Fibroblast of peridontal ligament (primary cell): ENCODE data around the gene PRKN.

Experiments used
- DNase-seq: peaks from one replicate; pipeline ENCODE4 v3.0.0-alpha.2; 2010; ENCODE audit errors: extremely low read depth

PRKN gene

DNA sequence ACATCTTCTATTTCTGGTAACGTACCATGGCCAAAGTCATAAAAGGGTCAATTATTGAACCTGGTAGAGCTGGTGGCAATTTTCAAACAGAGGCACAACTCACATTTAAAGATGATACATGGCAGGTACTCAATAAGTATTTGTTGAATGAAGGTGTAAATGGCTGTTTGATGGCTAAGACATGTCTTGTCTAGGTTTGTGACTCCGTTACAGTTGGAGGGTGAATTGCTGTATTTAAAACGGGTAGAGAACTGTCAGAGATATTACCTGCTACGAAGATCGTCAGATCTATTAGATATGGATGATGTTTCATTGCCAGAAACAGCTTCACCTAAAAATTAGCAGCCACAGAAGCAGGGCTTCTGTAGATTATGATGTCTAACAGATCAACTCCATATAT is 601.9 kb downstream of the PRKN start:
- DNase-seq, result no peak

DNA sequence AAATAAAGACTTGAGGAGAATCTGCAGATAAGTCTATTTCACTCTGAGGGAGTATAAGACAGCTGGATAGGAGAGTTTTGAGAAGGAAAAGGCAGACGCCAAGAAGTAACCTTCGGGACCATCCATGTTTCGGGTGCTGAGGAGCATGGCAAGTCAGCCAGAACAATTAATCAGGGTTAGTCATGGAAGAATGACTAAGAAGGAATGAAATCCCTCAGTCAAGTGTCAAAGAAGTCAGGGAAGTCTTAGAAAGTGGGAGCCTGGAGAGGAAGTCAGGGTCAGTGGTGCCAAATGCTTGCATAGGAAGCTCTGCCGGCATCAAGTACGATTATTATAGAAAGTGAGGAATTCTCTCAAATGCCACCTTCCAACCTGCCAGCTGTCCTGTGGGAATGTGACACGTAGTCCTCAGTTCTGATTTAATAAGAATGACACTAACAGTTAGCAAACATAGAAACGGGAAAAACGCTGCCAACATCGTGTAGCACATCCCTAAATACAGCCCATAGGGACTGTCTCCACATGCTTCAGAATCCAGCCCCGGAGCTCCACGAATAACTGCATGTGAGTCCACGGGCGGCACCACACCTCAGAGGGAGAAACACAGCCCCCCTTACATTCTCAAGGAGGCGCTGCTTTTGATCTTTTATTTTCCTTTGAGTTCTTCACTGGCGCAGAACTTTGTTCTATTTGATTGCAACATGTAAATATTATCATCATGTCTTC is 602.7 kb downstream of the PRKN start:
- DNase-seq, result no peak

DNA sequence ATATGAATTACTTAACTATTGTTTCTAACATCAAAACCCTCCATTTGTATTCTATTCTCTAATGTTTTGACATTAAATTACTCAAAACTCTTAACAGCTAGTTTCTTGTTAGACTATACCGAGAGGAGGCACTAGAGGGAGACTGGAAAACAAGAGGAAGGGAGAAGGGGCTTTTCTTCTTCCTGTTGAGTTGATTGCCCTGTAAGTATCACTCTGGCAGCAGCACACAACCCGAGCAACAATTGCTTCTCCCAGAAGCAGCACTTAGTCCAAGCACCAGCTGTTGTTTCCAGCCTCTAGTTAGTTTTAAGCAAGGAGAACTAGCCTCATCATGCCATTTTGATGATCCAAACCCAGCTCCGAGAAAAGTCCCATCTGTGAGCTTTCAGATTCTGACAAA is 603.8 kb downstream of the PRKN start:
- DNase-seq, result no peak

DNA sequence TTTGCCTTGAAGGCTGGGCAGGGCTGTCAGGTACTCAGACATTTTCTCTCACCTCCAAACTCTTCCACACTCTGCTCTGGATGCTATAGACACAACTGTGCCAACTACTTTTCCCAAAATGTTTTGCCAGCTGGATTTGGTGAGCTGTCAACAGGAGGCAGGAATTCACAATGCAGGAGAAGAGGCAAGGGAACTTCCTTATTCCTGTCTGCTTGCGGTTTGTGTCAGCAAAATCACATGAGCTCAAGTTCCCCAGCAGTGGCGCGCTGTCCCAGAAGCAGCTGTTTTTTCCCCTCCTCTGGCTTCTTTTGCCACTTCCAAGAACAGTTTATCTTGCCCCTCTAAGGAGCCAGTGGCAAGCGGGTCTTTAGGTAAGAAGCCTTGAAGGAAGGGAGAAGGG is 608.2 kb downstream of the PRKN start:
- no peak for DNase-seq

DNA sequence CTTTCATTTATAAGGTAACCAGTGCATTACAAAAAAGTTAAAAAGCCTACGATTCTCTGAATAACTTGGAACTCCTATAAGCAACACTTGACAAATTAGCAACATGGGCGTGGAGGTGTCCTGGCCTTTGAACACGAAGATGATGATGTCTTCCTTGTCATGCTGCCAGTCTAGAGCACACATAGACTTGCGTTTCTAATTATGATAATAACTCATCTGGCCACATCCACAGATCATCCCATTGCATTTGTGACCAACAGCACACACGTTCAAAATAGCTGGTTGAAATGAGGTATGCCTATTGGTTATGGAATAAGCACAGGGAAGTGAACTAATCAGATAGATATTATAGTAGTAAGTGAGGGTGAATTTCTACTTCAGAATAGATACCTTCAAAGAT is 608.9 kb downstream of the PRKN start:
- DNase-seq, result no peak

DNA sequence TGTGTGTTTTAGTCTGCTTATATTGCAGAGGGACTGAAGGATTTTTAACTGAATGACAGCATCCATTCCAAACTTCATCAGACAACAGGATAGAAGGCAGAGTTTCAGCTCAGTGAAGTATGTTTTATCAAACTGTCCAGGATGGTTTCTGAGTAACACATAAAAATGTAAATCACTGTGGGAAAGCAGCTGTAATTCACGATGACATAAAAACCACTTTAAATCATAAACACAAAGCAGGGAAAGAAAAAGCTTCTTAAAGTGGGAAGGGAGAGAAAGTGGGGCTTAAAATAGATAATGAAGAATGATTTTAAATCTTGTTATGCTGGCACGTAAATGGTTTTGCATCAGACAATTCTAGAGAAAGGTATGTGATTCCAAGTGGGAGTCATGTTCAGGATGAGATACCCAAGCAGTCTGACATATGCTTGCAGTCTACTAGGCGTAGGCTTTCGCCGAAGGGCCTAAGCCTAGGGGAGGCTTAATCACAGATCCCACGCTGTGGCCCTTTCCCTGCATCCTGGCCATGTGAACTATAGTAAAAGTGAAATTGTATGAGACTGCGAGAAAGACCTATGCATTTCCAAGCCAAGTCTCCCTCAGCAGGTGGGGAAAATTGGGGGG is 610.6 kb downstream of the PRKN start:
- no peak for DNase-seq

DNA sequence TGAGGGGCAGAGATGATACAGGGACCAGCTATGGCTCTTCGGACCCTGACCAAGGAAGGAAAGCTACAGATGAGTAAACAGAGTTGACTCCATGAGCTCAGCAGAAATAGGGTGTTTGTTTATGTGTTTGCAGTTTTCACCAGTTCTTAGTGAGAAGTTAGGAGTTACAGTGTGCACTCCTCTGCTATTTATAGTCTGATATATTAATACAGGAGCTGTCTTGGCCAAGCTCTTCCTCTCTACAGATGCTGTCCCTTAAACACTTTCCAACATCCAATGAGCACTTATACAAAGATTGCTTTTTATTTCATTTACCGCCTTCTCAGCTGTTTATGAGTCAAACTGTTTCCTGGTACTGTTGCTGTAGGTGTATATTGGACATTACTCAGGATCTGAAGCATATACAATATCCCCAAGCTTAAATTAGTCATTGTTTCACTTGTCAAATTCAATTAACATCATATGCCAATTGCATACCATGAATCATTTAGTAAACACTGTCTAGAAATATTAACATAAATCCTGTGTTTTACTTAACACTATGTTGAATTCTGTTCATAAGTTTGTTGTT is 618.0 kb downstream of the PRKN start:
- DNase-seq, result no peak

DNA sequence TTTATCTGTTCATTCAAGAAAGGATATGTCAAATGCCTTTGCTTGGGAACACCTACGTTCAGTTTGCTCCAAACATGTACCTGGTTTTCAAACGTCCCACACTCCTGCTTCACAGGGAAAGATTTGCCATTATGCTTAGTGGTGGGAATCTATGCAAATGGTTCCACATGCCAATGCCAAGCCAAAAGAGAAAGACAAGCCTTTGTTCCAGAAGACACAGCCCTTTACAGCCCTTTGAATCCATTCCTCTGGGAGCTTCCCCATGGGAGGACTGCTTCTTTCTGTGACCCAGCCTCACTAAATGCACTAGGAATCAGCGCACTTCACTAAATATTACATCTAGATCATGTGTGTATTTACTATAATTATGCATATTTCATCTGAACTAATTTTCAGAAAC is 619.5 kb downstream of the PRKN start:
- DNase-seq, result no peak

DNA sequence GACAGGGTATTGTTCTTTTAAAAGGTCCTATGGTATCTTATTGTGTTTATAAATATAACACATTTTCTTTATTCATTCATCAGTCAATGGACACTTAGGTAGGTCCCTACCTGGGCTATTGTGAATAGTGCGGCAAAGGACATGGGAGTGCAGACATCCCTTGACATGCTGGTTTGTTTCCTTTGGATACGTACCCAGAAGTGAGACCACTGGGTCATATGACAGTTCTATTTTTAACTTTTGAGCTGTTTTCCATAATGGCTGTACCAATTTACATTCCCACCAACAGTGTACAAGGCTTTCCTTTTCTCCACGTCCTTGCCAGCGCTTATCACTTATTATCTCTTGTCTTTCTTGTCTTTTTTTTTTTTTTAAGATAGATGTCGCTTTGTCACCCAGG is 627.5 kb downstream of the PRKN start:
- DNase-seq, result no peak

DNA sequence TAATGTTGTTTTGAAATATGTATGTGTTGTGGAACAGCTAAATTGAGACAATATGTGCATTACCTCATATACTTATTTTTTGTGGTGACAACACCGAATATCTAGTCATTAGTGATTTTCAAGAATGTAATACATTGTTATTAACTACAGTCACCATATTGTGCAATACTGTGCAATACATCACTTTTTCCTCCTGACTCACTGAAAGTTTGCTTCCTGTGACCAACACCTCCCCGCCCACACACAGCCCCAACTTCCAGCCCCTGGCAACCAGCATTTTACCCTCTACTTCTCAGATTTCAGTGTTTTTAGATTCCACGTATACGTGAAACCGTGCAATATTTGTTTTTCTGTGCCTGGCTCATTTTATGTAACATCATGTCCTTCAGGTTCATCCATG is 627.9 kb downstream of the PRKN start:
- DNase-seq, result peak; percentile 10

DNA sequence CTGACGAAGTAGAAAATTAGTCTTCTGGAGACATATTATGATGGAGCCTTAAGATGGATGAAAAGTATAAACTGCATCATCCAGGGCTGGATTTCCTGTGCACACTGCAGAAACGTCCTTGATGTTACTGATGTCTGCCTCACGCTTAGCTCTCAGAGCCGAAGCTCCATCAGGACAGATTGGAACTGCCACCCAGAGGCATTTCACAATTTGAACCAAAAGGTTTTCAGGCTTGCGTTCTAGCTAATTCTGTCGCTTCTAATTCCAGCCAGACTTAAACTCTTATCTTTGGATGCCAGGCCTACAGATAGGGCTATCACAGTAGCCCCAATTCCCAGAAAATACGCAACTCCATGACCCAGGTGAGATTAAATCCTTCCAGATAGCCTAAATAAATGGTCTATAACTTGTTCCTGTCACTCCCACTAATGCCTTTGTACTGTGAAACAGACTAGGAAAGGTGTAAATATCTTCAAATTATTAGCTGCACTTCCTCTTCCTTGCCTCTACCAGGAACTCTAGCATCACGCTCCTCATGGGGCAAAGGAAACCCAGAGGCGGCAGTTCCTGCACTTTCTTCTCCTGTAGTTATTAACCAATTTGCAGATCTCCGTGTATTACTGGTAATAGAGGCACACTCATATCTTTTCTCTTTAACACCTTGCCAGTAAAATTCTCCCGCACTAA is 634.6 kb downstream of the PRKN start:
- no peak for DNase-seq

DNA sequence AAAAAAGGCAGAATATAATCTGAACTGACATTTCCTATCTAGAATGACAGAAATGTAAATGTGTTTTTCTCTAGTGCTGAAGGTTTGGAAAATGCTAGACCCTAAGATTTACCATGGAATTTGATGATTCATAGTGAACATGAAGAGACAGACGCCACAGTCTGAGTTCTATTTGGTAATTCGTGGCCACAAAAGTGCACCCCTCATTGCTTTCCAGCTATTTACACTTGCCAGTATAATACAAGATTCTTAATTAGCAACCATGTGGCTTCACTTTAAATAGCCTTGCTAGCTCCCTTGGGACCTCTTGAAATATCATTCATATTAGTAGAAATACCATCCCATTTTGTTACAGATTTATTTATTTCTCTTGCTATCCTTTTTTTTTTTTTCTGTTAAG is 636.8 kb downstream of the PRKN start:
- DNase-seq, result peak; percentile 12

DNA sequence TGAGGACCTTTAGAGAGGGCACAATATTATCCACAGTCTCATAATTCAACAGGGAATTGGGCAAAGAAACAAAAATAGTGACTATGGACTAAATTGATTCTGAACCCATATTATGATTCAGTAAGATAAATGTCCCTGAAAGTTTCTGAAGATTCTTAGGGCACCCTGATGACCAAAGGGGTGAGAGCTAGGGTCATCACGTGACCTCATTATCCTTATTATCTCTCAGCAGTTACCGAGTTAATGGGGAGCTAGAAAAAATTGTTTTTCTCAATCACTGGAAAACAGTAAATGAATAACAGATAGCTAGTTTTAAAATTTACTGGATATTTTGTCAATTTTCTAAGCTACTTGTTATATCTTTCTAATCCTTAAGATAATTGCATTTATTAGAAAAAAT is 639.5 kb downstream of the PRKN start:
- no peak for DNase-seq

DNA sequence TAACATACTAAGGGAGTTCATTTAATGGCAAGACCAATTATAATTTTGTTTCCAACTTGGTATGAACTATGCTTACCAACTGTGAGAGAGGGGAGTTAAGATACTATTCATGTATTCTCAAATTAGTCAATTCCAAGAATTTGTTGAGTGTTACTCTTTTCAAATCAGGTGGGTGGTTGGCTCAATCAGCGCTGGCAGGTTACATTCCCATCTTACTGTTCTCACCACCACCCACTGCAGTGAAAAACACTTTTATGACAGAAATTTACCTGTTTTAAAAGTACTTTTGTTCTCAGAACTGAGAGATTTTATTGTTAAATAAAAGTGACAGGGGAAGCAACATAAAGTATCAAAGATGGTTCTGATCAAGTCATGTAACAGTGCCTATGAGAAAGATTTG is 642.0 kb downstream of the PRKN start:
- no peak for DNase-seq

DNA sequence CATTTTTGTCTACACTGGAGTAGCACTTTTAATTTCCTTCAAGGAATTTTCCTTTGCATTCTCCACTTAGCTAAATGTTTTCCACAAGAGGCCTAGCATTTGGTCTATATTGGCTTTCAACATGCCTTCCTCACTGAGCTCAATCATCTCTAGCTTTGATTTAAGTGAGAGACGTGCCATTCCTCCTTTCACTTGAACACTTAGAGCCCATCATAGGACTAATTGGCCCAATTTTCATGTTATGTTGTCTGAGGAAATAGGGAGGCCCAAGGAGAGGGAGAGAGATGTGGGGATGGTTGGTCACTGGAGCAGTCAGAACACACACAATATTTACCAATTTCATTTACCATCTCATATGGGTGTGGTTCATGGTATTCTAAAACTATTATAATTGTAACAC is 645.0 kb downstream of the PRKN start:
- no peak for DNase-seq

DNA sequence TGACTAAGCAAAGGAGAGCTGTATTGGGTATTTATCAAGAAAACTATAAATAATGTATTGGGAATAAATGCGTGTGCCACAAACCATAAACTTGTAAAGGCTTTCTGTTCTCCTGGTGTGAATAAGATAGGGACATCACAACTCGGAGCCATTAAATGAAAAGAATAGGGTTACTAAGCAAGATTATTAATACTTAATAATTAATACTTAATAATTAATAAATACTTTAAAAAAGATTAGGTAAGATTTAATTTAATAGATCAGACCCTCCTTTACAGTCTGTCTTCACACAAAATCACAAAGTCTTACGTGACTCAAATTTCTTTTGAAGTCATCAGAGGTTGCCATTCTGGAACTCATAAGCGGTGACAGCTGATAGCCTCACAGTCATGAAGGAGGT is 648.9 kb downstream of the PRKN start:
- DNase-seq, result no peak

DNA sequence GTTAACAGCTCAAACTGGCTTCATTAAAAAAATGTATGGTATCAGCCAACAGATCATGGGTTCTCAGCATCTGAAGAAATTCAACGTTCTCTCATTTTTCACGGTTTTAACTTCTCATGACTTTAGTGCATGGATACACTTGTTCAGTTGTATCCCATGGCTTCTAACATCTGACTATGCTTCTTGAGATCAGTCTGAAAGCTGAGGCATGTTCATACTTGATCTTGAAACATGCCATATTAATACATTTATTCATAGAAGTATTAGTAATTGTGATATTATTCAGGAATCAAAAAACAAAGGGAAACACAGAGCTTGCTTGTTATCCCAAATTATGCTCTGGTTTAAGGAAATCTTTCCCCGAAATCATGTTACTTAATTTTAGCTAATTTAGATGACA is 649.4 kb downstream of the PRKN start:
- DNase-seq, result no peak

DNA sequence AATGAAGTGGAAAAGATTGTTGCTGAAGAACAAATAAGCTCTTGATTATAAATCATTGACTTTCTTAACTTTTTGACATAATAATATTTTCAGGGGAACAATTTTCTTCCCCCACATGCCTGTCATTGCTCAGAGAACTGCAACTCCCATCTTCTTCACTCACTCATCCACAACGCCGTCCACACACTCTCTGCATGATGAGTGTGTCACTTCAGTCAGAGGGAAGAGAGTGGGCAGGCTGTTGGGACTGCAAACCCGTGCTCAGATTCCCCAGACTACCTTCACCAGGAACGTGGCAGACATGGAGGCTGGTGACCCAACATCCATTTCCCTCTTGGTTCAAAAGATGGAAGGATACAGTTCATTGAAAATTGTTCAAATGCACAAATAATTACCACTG is 650.8 kb downstream of the PRKN start:
- DNase-seq, result no peak

DNA sequence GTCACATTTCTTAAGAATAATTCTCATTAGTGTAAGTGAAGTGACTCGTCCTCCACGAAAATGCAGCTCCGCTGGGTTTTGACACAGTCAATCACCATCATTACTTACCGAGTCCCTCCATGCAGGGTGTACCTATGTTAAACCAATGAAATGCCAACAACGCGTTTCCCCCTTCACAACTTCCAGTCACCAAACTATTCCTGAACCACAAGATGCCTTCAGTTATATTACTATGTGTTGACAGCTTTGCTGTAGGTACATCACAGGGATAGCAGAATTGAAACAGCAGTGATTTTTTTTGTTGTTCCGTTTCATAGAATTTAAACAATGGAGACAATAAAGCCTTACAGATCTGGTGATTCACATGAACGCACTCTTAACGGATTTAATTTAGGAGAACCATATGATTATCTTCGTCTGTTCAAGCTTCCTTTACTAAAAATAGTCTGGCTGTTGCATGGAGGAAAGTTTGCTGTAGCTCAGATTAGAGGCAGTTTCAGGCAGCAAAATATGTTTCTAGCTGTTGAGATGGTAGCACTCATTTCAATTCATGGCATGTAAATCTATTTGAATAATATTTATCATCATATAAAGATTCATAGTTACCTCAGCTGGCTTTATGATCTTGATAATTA is 652.8 kb downstream of the PRKN start:
- no peak for DNase-seq

DNA sequence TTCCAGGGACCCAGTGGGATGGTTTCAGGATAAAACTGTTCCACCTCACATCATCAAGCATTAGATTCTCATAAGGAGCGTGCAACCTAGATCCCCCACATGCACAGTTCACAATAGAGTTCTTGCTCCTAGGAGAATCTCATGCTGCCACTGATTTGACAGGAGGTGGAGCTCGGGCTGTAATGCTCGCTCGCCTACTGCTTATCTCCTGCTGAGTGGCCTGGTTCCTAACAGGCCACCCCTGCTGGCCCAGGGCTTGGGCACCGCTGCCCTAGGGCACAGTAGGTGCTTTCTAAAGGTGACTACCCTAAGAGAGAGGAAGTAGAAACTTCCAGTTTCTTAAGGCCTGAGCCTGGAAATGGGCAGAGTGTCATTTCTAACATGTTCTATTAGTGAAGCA is 656.9 kb downstream of the PRKN start:
- no peak for DNase-seq

DNA sequence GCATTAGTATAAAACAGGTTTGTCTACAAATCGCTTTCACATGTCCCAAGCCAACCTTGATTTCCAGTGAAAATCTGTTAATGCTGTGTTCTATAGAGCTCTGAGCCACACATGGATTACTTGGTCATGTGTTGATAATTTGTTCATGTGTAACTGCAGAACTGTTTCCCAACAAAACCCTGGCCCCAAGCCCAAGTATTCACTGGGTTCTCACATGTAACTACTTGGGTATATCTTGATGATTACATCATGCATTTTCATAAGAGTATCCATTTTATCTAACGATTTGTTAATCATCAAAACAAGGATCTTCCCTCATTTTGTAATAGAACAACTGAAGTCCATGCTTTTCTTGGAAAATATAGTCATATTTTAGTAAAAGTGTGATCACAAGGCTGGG is 657.6 kb downstream of the PRKN start:
- DNase-seq, result no peak

DNA sequence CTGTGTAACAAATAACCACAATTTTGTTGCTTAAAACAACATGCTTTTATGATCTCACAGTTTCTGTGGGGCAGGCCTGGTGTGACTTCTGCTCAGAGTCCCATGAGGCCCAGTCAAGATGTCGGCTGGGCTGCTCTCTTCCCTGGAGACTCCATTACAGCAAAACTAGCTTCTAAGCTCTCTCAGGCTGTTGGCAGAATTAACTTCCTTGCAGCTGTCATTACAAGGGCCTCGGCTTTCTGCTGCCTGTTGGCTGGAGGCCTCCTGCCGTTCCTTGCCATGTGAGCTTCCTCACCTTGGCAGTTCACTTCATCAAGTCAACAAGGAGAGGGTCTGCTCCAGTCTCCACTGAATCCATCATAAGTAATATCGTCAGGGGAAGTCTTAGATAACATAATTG is 659.2 kb downstream of the PRKN start:
- DNase-seq, result no peak

DNA sequence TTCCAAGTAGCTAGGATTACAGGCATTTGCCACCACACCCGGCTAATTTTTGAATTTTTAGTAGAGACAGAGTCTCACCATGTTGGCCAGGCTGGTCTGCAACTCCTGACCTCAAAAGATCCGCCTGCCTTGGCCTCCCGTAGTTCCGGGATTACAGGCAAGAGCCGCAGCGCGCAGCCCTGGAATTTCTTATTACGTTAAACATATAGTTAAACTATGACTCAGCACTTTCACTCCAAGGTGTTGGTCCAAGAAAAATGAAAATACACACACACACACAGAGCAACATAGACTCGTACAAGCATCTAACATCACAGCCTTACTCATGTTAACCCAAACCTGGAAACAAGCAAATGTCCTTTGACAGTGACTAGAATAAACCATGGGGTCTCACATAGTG is 663.9 kb downstream of the PRKN start:
- no peak for DNase-seq
